ENCODE data around the gene KCNJ11.

KCNJ11 gene

DNA sequence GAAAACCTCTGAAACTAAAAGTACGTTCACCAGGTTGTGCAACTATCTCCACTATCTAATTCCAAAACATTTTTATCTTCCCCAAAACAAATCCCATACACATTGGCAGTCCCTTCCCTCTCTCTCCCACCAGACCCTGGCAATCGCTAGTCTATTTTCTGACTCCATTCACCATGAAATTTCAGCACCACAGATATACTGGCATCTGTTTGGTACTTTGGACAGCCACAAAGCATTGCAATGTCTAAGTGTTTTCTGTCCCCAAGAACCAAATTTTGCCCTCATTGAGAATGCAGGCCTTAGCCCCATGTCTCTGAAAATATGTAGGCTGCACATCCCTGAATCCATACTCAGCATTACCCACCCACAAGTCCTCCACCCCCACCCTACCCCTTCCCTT lies 28.0 kb upstream of the KCNJ11 start:
- Histone ChIP-seq H3K4me2 (ENCODE audit: low read length, poor library complexity, severe bottlenecking) (no peak overlapping the region), H3K9me3 (ENCODE audit: control insufficient read depth, low read length) (no peaks in the 10 kb centered on the region), H4K8ac (ENCODE audit: low read length) (no peak overlapping the region), H2BK15ac (ENCODE audit: low read depth, poor library complexity, severe bottlenecking) (no peak overlapping the region), H2BK5ac (ENCODE audit: low read depth, low read length, poor library complexity, severe bottlenecking) (no peak overlapping the region), H3K4me3 (ENCODE audit: insufficient read depth in 1 of 2, low read depth in 1 of 2, low read length in 2 of 2) (no peak overlapping the region), H2BK120ac (ENCODE audit: low read depth, low read length) (no peak overlapping the region), H2AFZ (ENCODE audit: low read depth, low read length) (no peak overlapping the region), H3K27me3 (ENCODE audit: control insufficient read depth in 1 of 2, insufficient read depth in 1 of 2, low read length in 2 of 2) (peaks cover 42 to 75% of the 10 kb centered on the region in 2 experiments), H2AK5ac (ENCODE audit: low read length, severe bottlenecking) (no peak overlapping the region), H3K79me1 (replicated peaks; ENCODE audit: low read length, poor library complexity, severe bottlenecking) (no peaks in the 10 kb centered on the region), H4K91ac (ENCODE audit: low read length) (no peak overlapping the region), H3K9ac (ENCODE audit: low read length) (no peak overlapping the region), H3K36me3 (ENCODE audit: control insufficient read depth in 1 of 2, insufficient read depth in 2 of 2, low read depth in 1 of 2, low read length in 2 of 2) (no peaks in the 10 kb centered on the region), H3K4ac (ENCODE audit: low read depth in 1 of 2, low read length in 2 of 2) (no peak overlapping the region), H3K14ac (ENCODE audit: low read length in 2 of 2) (no peak overlapping the region), H3K18ac (ENCODE audit: low read depth in 1 of 2, low read length in 2 of 2) (no peak overlapping the region), H3K27ac (ENCODE audit: low read length, poor library complexity, severe bottlenecking) (no peak overlapping the region), H3K4me1 (ENCODE audit: control insufficient read depth, insufficient read depth, low read depth, low read length) (no peaks in the 10 kb centered on the region), H3K23ac (ENCODE audit: low read length in 2 of 2) (no peak overlapping the region), H2BK12ac (ENCODE audit: low read length in 2 of 2) (no peak overlapping the region)
- no peak for DNase-seq
- 67% methylated on average over 2 of the region's 2 CpGs for WGBS

DNA sequence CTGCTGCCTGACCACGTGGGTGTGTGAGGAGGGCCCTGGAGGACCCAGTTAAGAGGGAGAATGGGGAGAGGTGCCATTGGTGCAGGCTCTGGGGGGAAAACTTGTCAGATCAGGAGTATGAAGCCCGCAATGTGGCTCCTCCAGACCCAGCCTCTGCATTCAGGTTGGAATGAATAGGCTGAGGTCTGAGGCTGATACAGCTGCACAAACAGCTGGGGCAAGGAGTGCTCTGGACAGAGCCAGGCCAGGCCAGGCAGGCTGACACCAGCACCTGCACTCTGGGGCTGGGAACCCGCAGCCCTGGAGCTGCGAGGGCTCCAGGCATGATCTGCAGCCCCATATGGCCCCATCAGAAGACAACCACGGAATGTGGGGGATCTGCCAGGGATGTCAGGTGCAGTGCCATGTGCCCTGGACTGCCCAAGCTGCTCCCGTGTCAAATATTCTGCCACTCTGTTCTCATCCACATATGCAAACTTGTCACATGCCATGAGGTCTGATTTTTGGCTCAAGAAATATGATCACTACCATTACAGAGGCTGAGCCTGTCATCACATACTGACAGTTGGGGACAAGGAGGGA lies 27.2 kb upstream of the KCNJ11 start:
- H3K9ac ChIP-seq (ENCODE audit: low read length) = no peak overlapping the region
- H2BK12ac ChIP-seq (ENCODE audit: low read length in 2 of 2) = no peak overlapping the region
- H3K18ac ChIP-seq (ENCODE audit: low read depth in 1 of 2, low read length in 2 of 2) = no peak overlapping the region
- no peak overlapping the region for H2BK15ac ChIP-seq (ENCODE audit: low read depth, poor library complexity, severe bottlenecking)
- no peak overlapping the region for H3K4ac ChIP-seq (ENCODE audit: low read depth in 1 of 2, low read length in 2 of 2)
- H4K8ac ChIP-seq (ENCODE audit: low read length) = no peak overlapping the region
- H3K4me2 ChIP-seq (ENCODE audit: low read length, poor library complexity, severe bottlenecking) = no peak overlapping the region
- no peak overlapping the region for H2BK120ac ChIP-seq (ENCODE audit: low read depth, low read length)
- DNase-seq = no peak
- H3K4me3 ChIP-seq (ENCODE audit: insufficient read depth in 1 of 2, low read depth in 1 of 2, low read length in 2 of 2) = no peak overlapping the region
- peaks cover 36 to 75% of the 10 kb centered on the region in 2 experiments for H3K27me3 ChIP-seq (ENCODE audit: control insufficient read depth in 1 of 2, insufficient read depth in 1 of 2, low read length in 2 of 2)
- no peak overlapping the region for H3K14ac ChIP-seq (ENCODE audit: low read length in 2 of 2)
- no peak overlapping the region for H3K23ac ChIP-seq (ENCODE audit: low read length in 2 of 2)
- 58% methylated on average over 6 of the region's 6 CpGs for WGBS
- H2AFZ ChIP-seq (ENCODE audit: low read depth, low read length) = no peak overlapping the region
- H2AK5ac ChIP-seq (ENCODE audit: low read length, severe bottlenecking) = no peak overlapping the region
- no peak overlapping the region for H4K91ac ChIP-seq (ENCODE audit: low read length)
- no peaks in the 10 kb centered on the region for H3K9me3 ChIP-seq (ENCODE audit: control insufficient read depth, low read length)
- H3K36me3 ChIP-seq (ENCODE audit: control insufficient read depth in 1 of 2, insufficient read depth in 2 of 2, low read depth in 1 of 2, low read length in 2 of 2) = no peaks in the 10 kb centered on the region
- H3K27ac ChIP-seq (ENCODE audit: low read length, poor library complexity, severe bottlenecking) = no peak overlapping the region
- H2BK5ac ChIP-seq (ENCODE audit: low read depth, low read length, poor library complexity, severe bottlenecking) = no peak overlapping the region
- no peaks in the 10 kb centered on the region for H3K4me1 ChIP-seq (ENCODE audit: control insufficient read depth, insufficient read depth, low read depth, low read length)
- H3K79me1 ChIP-seq (replicated peaks; ENCODE audit: low read length, poor library complexity, severe bottlenecking) = no peaks in the 10 kb centered on the region

DNA sequence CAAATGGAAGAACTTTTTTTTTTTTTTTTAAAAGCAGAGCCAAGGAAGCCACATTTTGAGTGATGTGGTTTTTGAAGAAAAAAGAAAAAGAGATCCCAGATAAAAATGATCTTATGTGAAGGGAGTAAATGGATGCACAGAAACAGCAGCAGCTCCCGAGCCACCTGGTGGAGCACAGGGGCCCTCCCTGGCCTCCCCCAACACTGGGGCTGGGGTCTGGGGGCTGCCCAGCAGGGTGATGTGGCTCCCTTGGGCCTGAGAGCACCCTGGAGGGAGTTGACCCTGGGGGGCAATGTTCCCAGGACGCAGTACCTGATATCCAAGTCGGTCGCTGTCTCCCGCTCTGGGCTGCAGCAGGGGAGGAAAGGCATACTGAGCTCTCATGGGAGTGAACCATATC lies 26.5 kb upstream of the KCNJ11 start:
- WGBS = 88% methylated on average over 3 of the region's 5 CpGs
- no peaks in the 10 kb centered on the region for H3K4me1 ChIP-seq (ENCODE audit: control insufficient read depth, insufficient read depth, low read depth, low read length)
- no peak overlapping the region for H4K8ac ChIP-seq (ENCODE audit: low read length)
- H2BK120ac ChIP-seq (ENCODE audit: low read depth, low read length) = no peak overlapping the region
- no peak overlapping the region for H2AK5ac ChIP-seq (ENCODE audit: low read length, severe bottlenecking)
- H3K27me3 ChIP-seq (ENCODE audit: control insufficient read depth in 1 of 2, insufficient read depth in 1 of 2, low read length in 2 of 2) = peaks cover 34 to 74% of the 10 kb centered on the region in 2 experiments
- no peak overlapping the region for H3K27ac ChIP-seq (ENCODE audit: low read length, poor library complexity, severe bottlenecking)
- no peak overlapping the region for H3K23ac ChIP-seq (ENCODE audit: low read length in 2 of 2)
- H3K79me1 ChIP-seq (replicated peaks; ENCODE audit: low read length, poor library complexity, severe bottlenecking) = no peaks in the 10 kb centered on the region
- no peak overlapping the region for H3K4ac ChIP-seq (ENCODE audit: low read depth in 1 of 2, low read length in 2 of 2)
- no peak overlapping the region for H2BK15ac ChIP-seq (ENCODE audit: low read depth, poor library complexity, severe bottlenecking)
- H3K36me3 ChIP-seq (ENCODE audit: control insufficient read depth in 1 of 2, insufficient read depth in 2 of 2, low read depth in 1 of 2, low read length in 2 of 2) = no peaks in the 10 kb centered on the region
- H2BK5ac ChIP-seq (ENCODE audit: low read depth, low read length, poor library complexity, severe bottlenecking) = no peak overlapping the region
- H2BK12ac ChIP-seq (ENCODE audit: low read length in 2 of 2) = no peak overlapping the region
- no peak overlapping the region for H3K4me2 ChIP-seq (ENCODE audit: low read length, poor library complexity, severe bottlenecking)
- no peak overlapping the region for H3K14ac ChIP-seq (ENCODE audit: low read length in 2 of 2)
- no peak overlapping the region for H4K91ac ChIP-seq (ENCODE audit: low read length)
- no peak overlapping the region for H3K9ac ChIP-seq (ENCODE audit: low read length)
- no peak overlapping the region for H3K4me3 ChIP-seq (ENCODE audit: insufficient read depth in 1 of 2, low read depth in 1 of 2, low read length in 2 of 2)
- no peak overlapping the region for H3K18ac ChIP-seq (ENCODE audit: low read depth in 1 of 2, low read length in 2 of 2)
- no peak for DNase-seq
- no peaks in the 10 kb centered on the region for H3K9me3 ChIP-seq (ENCODE audit: control insufficient read depth, low read length)
- H2AFZ ChIP-seq (ENCODE audit: low read depth, low read length) = no peak overlapping the region

DNA sequence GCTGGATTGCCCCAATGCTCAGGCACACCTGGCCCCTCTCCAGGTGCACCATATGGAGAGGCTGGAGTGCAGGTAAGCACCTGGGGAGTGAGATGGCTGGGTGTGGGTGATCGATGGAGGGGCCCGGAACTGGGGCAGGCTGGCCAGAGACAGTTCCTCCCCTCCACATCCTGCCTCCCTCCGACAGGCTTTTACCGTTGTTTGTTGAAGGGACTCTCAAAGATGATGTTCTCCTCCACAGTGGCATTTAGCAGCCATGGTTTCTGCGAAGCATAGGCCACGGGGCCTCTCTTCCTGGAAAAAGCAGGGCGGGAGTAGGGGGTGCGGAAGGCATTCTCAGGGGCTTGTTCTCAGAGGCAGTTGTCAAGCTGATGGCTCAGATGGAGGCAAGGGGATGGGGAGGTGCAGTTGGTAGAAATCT lies 25.9 kb upstream of the KCNJ11 start:
- Histone ChIP-seq H3K23ac (ENCODE audit: low read length in 2 of 2) (no peak overlapping the region), H3K14ac (ENCODE audit: low read length in 2 of 2) (no peak overlapping the region), H3K18ac (ENCODE audit: low read depth in 1 of 2, low read length in 2 of 2) (no peak overlapping the region), H2AFZ (ENCODE audit: low read depth, low read length) (no peak overlapping the region), H3K4me2 (ENCODE audit: low read length, poor library complexity, severe bottlenecking) (no peak overlapping the region), H2AK5ac (ENCODE audit: low read length, severe bottlenecking) (no peak overlapping the region), H3K27me3 (ENCODE audit: control insufficient read depth in 1 of 2, insufficient read depth in 1 of 2, low read length in 2 of 2) (peaks cover 33 to 71% of the 10 kb centered on the region in 2 experiments), H3K4ac (ENCODE audit: low read depth in 1 of 2, low read length in 2 of 2) (no peak overlapping the region), H2BK15ac (ENCODE audit: low read depth, poor library complexity, severe bottlenecking) (no peak overlapping the region), H4K8ac (ENCODE audit: low read length) (no peak overlapping the region), H3K9me3 (ENCODE audit: control insufficient read depth, low read length) (no peaks in the 10 kb centered on the region), H2BK120ac (ENCODE audit: low read depth, low read length) (no peak overlapping the region), H3K4me3 (ENCODE audit: insufficient read depth in 1 of 2, low read depth in 1 of 2, low read length in 2 of 2) (no peak overlapping the region), H3K4me1 (ENCODE audit: control insufficient read depth, insufficient read depth, low read depth, low read length) (no peaks in the 10 kb centered on the region), H4K91ac (ENCODE audit: low read length) (no peak overlapping the region), H3K79me1 (replicated peaks; ENCODE audit: low read length, poor library complexity, severe bottlenecking) (no peaks in the 10 kb centered on the region), H2BK12ac (ENCODE audit: low read length in 2 of 2) (no peak overlapping the region), H3K36me3 (ENCODE audit: control insufficient read depth in 1 of 2, insufficient read depth in 2 of 2, low read depth in 1 of 2, low read length in 2 of 2) (no peaks in the 10 kb centered on the region), H3K27ac (ENCODE audit: low read length, poor library complexity, severe bottlenecking) (no peak overlapping the region), H3K9ac (ENCODE audit: low read length) (no peak overlapping the region), H2BK5ac (ENCODE audit: low read depth, low read length, poor library complexity, severe bottlenecking) (no peak overlapping the region)
- WGBS = 80% methylated on average over 8 of the region's 8 CpGs
- no peak for DNase-seq
